Stimulated activated CD8-positive, alpha-beta memory T cell treated with anti-CD3 and anti-CD28 coated beads, Interleukin-7, amount 100 ng/mL, for 4 hours (primary cell): ENCODE measurements around the gene MAPKAP1.

Source experiments
- DNase-seq, 2 donors: peaks; one replicate each; pipeline ENCODE4 v3.0.0-alpha.2; 2020; ENCODE audit warnings: low read depth in 2 of 2

Gene MAPKAP1

GRCh38 chr9:125536167-125536772 lies 170.7 kb downstream of the MAPKAP1 start:
- DNase-seq = no peak

- no peak for DNase-seq
Measured at GRCh38 chr9:125534971-125535701, 171.9 kb downstream of the MAPKAP1 start.

- DNase-seq = no peak
Measured at GRCh38 chr9:125532812-125533594, 174.0 kb downstream of the MAPKAP1 start.

- no peak for DNase-seq
Measured at GRCh38 chr9:125532412-125532811, 174.6 kb downstream of the MAPKAP1 start.

- no peak for DNase-seq
Measured at GRCh38 chr9:125529589-125530515, 177.2 kb downstream of the MAPKAP1 start.

- DNase-seq = no peak
Measured at GRCh38 chr9:125529107-125529506, 177.9 kb downstream of the MAPKAP1 start.

- no peak for DNase-seq
Measured at GRCh38 chr9:125527471-125528002, 179.5 kb downstream of the MAPKAP1 start.

GRCh38 chr9:125525921-125526631 lies 180.9 kb downstream of the MAPKAP1 start:
- no peak for DNase-seq

- DNase-seq = no peak
Measured at GRCh38 chr9:125524583-125525355, 182.2 kb downstream of the MAPKAP1 start.

GRCh38 chr9:125523681-125524080 lies 183.3 kb downstream of the MAPKAP1 start:
- DNase-seq = no peak

GRCh38 chr9:125522328-125522725 lies 184.7 kb downstream of the MAPKAP1 start:
- no peak for DNase-seq

GRCh38 chr9:125521462-125522327 lies 185.3 kb downstream of the MAPKAP1 start:
- no peak for DNase-seq

GRCh38 chr9:125519734-125520133 lies 187.3 kb downstream of the MAPKAP1 start:
- DNase-seq = no peak

- DNase-seq = no peak
Measured at GRCh38 chr9:125517577-125517976, 189.4 kb downstream of the MAPKAP1 start.

GRCh38 chr9:125515983-125516940 lies 190.7 kb downstream of the MAPKAP1 start:
- no peak for DNase-seq

GRCh38 chr9:125515281-125515680 lies 191.7 kb downstream of the MAPKAP1 start:
- no peak for DNase-seq

- no peak for DNase-seq
Measured at GRCh38 chr9:125514468-125514867, 192.5 kb downstream of the MAPKAP1 start.
